ENCODE measurements around the gene IZUMO1. TPM values are rescaled to one million over a fixed set of nuclear protein-coding genes. Genes with fewer than 3 reads are reported as not detected.
A peak's percentile ranks its signal among the peaks of the same experiment; 100 is the strongest.
"Not testable (repeated sequence)": the region's sequence is repeated elsewhere in the genome, so short reads cannot be mapped to it uniquely, and the experiment has no call there.

IZUMO1 gene
- total RNA-seq, 1 donor from 2014 or later = 0.19 TPM

DNA sequence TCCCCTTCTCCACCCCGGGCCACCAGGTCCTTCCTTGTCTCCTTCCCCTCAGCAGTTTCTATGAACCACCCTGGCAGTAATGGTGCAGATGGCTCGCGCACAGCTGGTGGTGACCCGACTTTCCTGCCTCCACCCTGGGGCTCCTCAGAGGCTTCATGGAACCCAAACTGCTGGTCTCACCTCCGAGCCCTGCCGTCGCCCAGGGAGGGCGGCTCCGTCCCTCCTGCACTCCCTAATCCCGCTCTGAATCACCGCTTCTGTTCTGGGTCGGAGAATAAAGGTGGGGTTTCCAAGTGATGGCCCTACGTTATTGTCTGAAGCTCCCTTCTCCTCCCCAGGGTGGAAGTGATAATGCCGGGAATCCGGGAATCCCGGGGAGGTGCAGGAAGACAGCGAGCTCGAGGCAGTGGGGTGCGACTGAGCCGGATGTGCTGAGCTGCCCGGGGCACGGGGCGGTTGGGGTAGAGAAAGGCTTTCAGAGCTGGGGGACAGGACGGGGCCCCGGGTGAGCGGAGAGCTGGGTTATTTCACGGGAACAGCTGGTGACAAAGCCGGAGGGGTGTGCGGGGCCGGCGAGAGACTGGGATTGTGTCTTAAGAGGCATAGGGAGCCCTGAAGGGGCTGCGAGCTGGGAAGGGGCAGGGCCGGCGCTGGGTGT is 50.2 kb downstream of the IZUMO1 start:
- no peaks in the 10 kb centered on the region for H3K9me3 Mint-ChIP-seq
- no peaks in the 10 kb centered on the region for H3K79me2 ChIP-seq (ENCODE audit: low read depth)
- TF ChIP-seq EZH2phosphoT487 (IDR thresholded peaks at IDR 0.05) = no peak
- TF ChIP-seq EZH2 (IDR thresholded peaks at IDR 0.05) = no peak
- TF ChIP-seq, protein P1, sequence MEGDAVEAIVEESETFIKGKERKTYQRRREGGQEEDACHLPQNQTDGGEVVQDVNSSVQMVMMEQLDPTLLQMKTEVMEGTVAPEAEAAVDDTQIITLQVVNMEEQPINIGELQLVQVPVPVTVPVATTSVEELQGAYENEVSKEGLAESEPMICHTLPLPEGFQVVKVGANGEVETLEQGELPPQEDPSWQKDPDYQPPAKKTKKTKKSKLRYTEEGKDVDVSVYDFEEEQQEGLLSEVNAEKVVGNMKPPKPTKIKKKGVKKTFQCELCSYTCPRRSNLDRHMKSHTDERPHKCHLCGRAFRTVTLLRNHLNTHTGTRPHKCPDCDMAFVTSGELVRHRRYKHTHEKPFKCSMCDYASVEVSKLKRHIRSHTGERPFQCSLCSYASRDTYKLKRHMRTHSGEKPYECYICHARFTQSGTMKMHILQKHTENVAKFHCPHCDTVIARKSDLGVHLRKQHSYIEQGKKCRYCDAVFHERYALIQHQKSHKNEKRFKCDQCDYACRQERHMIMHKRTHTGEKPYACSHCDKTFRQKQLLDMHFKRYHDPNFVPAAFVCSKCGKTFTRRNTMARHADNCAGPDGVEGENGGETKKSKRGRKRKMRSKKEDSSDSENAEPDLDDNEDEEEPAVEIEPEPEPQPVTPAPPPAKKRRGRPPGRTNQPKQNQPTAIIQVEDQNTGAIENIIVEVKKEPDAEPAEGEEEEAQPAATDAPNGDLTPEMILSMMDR (IDR thresholded peaks at IDR 0.05) = no peak
- peaks cover 19% of the 10 kb centered on the region for H3K27me3 Mint-ChIP-seq (ENCODE audit: insufficient read depth, low read depth)
- peaks cover 15% of the 10 kb centered on the region for H3F3A ChIP-seq (ENCODE audit: low read depth)
- H3K9ac ChIP-seq = no peak overlapping the region
- no peaks in the 10 kb centered on the region for H3K36me3 ChIP-seq
- H3K4me1 ChIP-seq = peaks cover 8% of the 10 kb centered on the region
- H3K27me3 ChIP-seq = peaks cover 17% of the 10 kb centered on the region
- peak overlapping the region; percentile 67 for H3K4me3 Mint-ChIP-seq
- H3K4me3 ChIP-seq = peak overlapping the region; percentile 46
- DNase-seq (ENCODE audit: low spot score) = peak; percentile 61
- peak overlapping the region; percentile 58 for H2AFZ ChIP-seq (replicated peaks)
- H3K9me3 ChIP-seq (ENCODE audit: low read depth) = no peaks in the 10 kb centered on the region
- H3K27ac ChIP-seq = no peak overlapping the region
- peaks cover 5% of the 10 kb centered on the region for H3K36me3 Mint-ChIP-seq
- no peak overlapping the region for H3K27ac Mint-ChIP-seq
- H4K20me1 ChIP-seq (ENCODE audit: low read depth) = no peaks in the 10 kb centered on the region
- H3K4me1 Mint-ChIP-seq = peaks cover 6% of the 10 kb centered on the region
- H3K4me2 ChIP-seq = peak overlapping the region; percentile 85

DNA sequence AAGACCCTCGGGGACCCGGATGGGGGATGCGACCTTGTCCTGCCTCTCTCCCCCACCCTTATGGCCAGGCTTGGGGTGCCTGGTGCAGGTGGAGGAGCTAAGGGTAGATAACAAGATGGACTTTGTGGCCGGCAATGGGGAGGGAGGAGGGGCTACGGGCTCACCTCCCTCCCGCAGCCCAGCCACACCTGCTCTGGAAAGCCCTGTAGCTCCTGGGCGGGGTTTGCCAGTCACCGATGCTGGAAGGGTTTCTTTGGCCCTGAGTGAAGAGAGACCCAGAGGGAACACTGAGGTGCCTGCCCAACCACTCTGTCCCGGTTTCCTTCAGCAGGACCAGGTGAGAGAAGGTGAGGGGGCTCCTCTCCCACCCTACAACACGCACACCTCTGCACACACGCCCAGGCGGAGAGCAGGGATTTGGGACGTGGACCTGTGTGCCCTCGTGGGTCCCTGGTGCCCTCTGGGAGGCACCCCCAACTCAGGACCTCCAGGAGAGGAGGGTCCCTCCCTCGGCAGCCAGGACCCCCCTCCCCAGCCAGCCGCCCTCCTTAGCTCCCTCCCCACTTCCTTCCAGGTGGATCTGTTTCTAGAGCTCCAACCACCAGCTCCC is 50.9 kb downstream of the IZUMO1 start, which contains the start of gene FUT2:
FUT2 (plus strand) TSS at position 229 of the 610 bp plus-strand sequence. CDS start 6,986 bp downstream, outside the sequence.
- Histone ChIP-seq H3K4me3 (peak within 1 kb of the TSS; percentile 46), H3K9ac (no peak within 1 kb of the TSS), H3K27me3 (peaks cover 17% of the 10 kb centered on the region), H3K36me3 (no peaks in the 10 kb centered on the region), H4K20me1 (ENCODE audit: low read depth) (no peaks in the 10 kb centered on the region), H2AFZ (replicated peaks) (peak within 1 kb of the TSS; percentile 58), H3K79me2 (ENCODE audit: low read depth) (no peaks in the 10 kb centered on the region), H3K4me2 (peak within 1 kb of the TSS; percentile 85), H3F3A (ENCODE audit: low read depth) (peaks cover 15% of the 10 kb centered on the region), H3K4me1 (peaks cover 8% of the 10 kb centered on the region), H3K9me3 (ENCODE audit: low read depth) (no peaks in the 10 kb centered on the region), H3K27ac (no peak within 1 kb of the TSS)
- Mint-ChIP-seq H3K9me3 (no peaks in the 10 kb centered on the region), H3K27ac (no peak within 1 kb of the TSS), H3K4me1 (peaks cover 6% of the 10 kb centered on the region), H3K4me3 (peak within 1 kb of the TSS; percentile 67), H3K27me3 (ENCODE audit: insufficient read depth, low read depth) (peaks cover 20% of the 10 kb centered on the region), H3K36me3 (peaks cover 4% of the 10 kb centered on the region)
- peak; percentile 41 for DNase-seq (ENCODE audit: low spot score)
- TF ChIP-seq EZH2phosphoT487 (IDR thresholded peaks at IDR 0.05) (no peak), EZH2 (IDR thresholded peaks at IDR 0.05) (no peak)
- TF ChIP-seq, protein P1 (IDR thresholded peaks at IDR 0.05) = no peak

DNA sequence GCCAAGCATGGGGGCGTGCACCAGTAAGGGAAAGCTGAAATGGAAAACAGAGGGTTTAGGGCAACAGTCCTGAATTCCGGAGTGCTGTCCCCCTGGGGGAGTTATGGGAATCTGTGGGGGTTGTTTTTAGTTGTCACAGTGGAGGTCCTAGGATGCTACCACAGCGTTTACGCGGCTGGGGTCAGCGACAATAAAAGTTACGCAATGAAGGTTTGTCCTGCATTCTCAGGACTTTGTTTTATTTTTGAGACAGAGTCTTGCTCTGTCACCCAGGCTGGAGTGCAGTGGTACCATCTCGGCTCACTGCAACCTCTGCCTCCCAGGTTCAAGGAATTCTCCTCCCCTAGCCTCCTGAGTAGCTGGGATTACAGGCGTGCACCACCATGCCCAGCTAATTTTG is 53.1 kb downstream of the IZUMO1 start:
- not testable (repeated sequence) for H3K36me3 Mint-ChIP-seq; H3K9ac ChIP-seq; DNase-seq (ENCODE audit: low spot score); H4K20me1 ChIP-seq (ENCODE audit: low read depth); H3K79me2 ChIP-seq (ENCODE audit: low read depth); H3K4me3 ChIP-seq; H3K4me1 ChIP-seq; H3K36me3 ChIP-seq; H3K4me2 ChIP-seq; H3K9me3 ChIP-seq (ENCODE audit: low read depth); H3K4me1 Mint-ChIP-seq; H3K27ac ChIP-seq; H3K9me3 Mint-ChIP-seq; H2AFZ ChIP-seq (replicated peaks); H3K4me3 Mint-ChIP-seq; H3K27ac Mint-ChIP-seq
- peaks cover 17% of the 10 kb centered on the region for H3K27me3 ChIP-seq
- peaks cover 15% of the 10 kb centered on the region for H3F3A ChIP-seq (ENCODE audit: low read depth)
- H3K27me3 Mint-ChIP-seq (ENCODE audit: insufficient read depth, low read depth) = peaks cover 22% of the 10 kb centered on the region

Small RNA genes lying within 50 kb of the gene (small RNA-seq; reads per million reads assigned to genes)
- gene RNU6-317P = not detected

Other genes starting within 250 kb of the IZUMO1 start
- 0.02 and 3.5 TPM in 2 replicates for gene LMTK3, start 235.1 kb downstream of the IZUMO1 start, total RNA-seq (ENCODE audit: low replicate concordance)
- gene SULT2B1, start 194.7 kb downstream of the IZUMO1 start, total RNA-seq (ENCODE audit: low replicate concordance) = 1.6 TPM in 1 of 2 replicates, not detected in the other
- gene SPACA4, start 140.2 kb downstream of the IZUMO1 start, total RNA-seq (ENCODE audit: low replicate concordance) = not detected in 2 replicates
- 0.06 and 2.6 TPM in 2 replicates for gene FAM83E, start 131.8 kb downstream of the IZUMO1 start, total RNA-seq (ENCODE audit: low replicate concordance)
- gene RPL18, start 127.7 kb downstream of the IZUMO1 start, total RNA-seq (ENCODE audit: low replicate concordance) = 1,962 and 2,391 TPM in 2 replicates
- gene SPHK2, start 127.4 kb downstream of the IZUMO1 start, total RNA-seq (ENCODE audit: low replicate concordance) = 7.2 and 46.1 TPM in 2 replicates
- gene DBP, start 109.5 kb downstream of the IZUMO1 start, total RNA-seq (ENCODE audit: low replicate concordance) = 7.4 and 10.3 TPM in 2 replicates
- 12.6 and 49.8 TPM in 2 replicates for gene CA11, start 100.7 kb downstream of the IZUMO1 start, total RNA-seq (ENCODE audit: low replicate concordance)
- 0.87 TPM in 1 of 2 replicates, not detected in the other for gene NTN5, start 73.9 kb downstream of the IZUMO1 start, total RNA-seq (ENCODE audit: low replicate concordance)
- 0.09 and 1.7 TPM in 2 replicates for gene FUT2, start 50.9 kb downstream of the IZUMO1 start, total RNA-seq (ENCODE audit: low replicate concordance)
- 1.2 and 1.4 TPM in 2 replicates for gene MAMSTR, start 27.2 kb downstream of the IZUMO1 start, total RNA-seq (ENCODE audit: low replicate concordance)
- 0.86 and 3.2 TPM in 2 replicates for gene RASIP1, start 6.3 kb downstream of the IZUMO1 start, total RNA-seq (ENCODE audit: low replicate concordance)
- 2.9 and 5.1 TPM in 2 replicates for gene FUT1, start 5.7 kb upstream of the IZUMO1 start, total RNA-seq (ENCODE audit: low replicate concordance)
- gene FGF21, start 8.6 kb upstream of the IZUMO1 start, total RNA-seq (ENCODE audit: low replicate concordance) = not detected in 2 replicates
- gene BCAT2, start 64.1 kb upstream of the IZUMO1 start, total RNA-seq (ENCODE audit: low replicate concordance) = 33.5 and 63.2 TPM in 2 replicates
- 11.2 and 27.6 TPM in 2 replicates for gene HSD17B14, start 89.6 kb upstream of the IZUMO1 start, total RNA-seq (ENCODE audit: low replicate concordance)
- gene PLEKHA4, start 121.7 kb upstream of the IZUMO1 start, total RNA-seq (ENCODE audit: low replicate concordance) = 6.2 and 6.3 TPM in 2 replicates
- 10.6 and 19.1 TPM in 2 replicates for gene PPP1R15A, start 125.5 kb upstream of the IZUMO1 start, total RNA-seq (ENCODE audit: low replicate concordance)
- gene TULP2, start 151.8 kb upstream of the IZUMO1 start, total RNA-seq (ENCODE audit: low replicate concordance) = 0.26 and 0.40 TPM in 2 replicates
- 73.5 and 158 TPM in 2 replicates for gene NUCB1, start 153.4 kb upstream of the IZUMO1 start, total RNA-seq (ENCODE audit: low replicate concordance)
- 1.6 TPM in 1 of 2 replicates, not detected in the other for gene DHDH, start 186.8 kb upstream of the IZUMO1 start, total RNA-seq (ENCODE audit: low replicate concordance)
- 35.8 and 79.2 TPM in 2 replicates for gene BAX, start 208.0 kb upstream of the IZUMO1 start, total RNA-seq (ENCODE audit: low replicate concordance)
- 989 and 1,798 TPM in 2 replicates for gene FTL, start 218.4 kb upstream of the IZUMO1 start, total RNA-seq (ENCODE audit: low replicate concordance)
- gene GYS1, start 246.4 kb upstream of the IZUMO1 start, total RNA-seq (ENCODE audit: low replicate concordance) = 17.7 and 38.7 TPM in 2 replicates
- 67.0 and 157 TPM in 2 replicates for gene RUVBL2, start 247.0 kb upstream of the IZUMO1 start, total RNA-seq (ENCODE audit: low replicate concordance)

Data from neural progenitor cell (in vitro differentiated cells).